KOPT-K1 (cell line): ENCODE results near the gene DACT1.

Experiments
- H3K27ac ChIP-seq: fragments of 200-600 bp; sonication (generic); 2 replicates; pipeline ENCODE4 v1.5.1; 2016; ENCODE audit warnings: antibody characterized with exemption, mild to moderate bottlenecking, low read depth, low read length; ENCODE audit not compliant: poor library complexity, severe bottlenecking
- H3K36me3 ChIP-seq: fragments of 200-600 bp; sonication (generic); 2 replicates; pipeline ENCODE4 v1.5.1; 2017; ENCODE audit warnings: antibody characterized with exemption, mild to moderate bottlenecking, low read length, moderate library complexity; ENCODE audit not compliant: insufficient read depth
- H3K9me3 ChIP-seq: fragments of 200-600 bp; sonication (generic); 2 replicates; pipeline ENCODE4 v1.5.1; 2017; ENCODE audit warnings: antibody characterized with exemption, low read length, mild to moderate bottlenecking; ENCODE audit not compliant: insufficient read depth, poor library complexity, severe bottlenecking

Gene DACT1

GRCh38 chr14:58626431-58626831, 11.3 kb upstream of the DACT1 start:
- H3K9me3 ChIP-seq, result no peaks in the 10 kb centered on the region
- no peak overlapping the region for H3K27ac ChIP-seq
- H3K36me3 ChIP-seq, result no peaks in the 10 kb centered on the region

- H3K27ac ChIP-seq, result no peak overlapping the region
Observed at GRCh38 chr14:58628406-58628805, 9.4 kb upstream of the DACT1 start.

GRCh38 chr14:58629281-58629680, 8.5 kb upstream of the DACT1 start:
- H3K27ac ChIP-seq, result no peak overlapping the region
- no peaks in the 10 kb centered on the region for H3K36me3 ChIP-seq
- no peaks in the 10 kb centered on the region for H3K9me3 ChIP-seq

More at GRCh38 chr14:58628406-58628805, 9.4 kb upstream of the DACT1 start:
- H3K36me3 ChIP-seq, result no peaks in the 10 kb centered on the region
- no peaks in the 10 kb centered on the region for H3K9me3 ChIP-seq

GRCh38 chr14:58631732-58632131, 6.0 kb upstream of the DACT1 start:
- Histone ChIP-seq H3K36me3 (no peaks in the 10 kb centered on the region), H3K9me3 (no peaks in the 10 kb centered on the region), H3K27ac (no peak overlapping the region)

- peaks cover 10% of the 10 kb centered on the region for H3K9me3 ChIP-seq
- H3K27ac ChIP-seq, result no peak overlapping the region
- no peaks in the 10 kb centered on the region for H3K36me3 ChIP-seq
Observed at GRCh38 chr14:58633831-58634230, 3.9 kb upstream of the DACT1 start.

GRCh38 chr14:58634406-58635090, 3.2 kb upstream of the DACT1 start:
- no peak overlapping the region for H3K27ac ChIP-seq
- peaks cover 11% of the 10 kb centered on the region for H3K9me3 ChIP-seq
- no peaks in the 10 kb centered on the region for H3K36me3 ChIP-seq

GRCh38 chr14:58635091-58635830, 2.5 kb upstream of the DACT1 start:
- Histone ChIP-seq H3K36me3 (no peaks in the 10 kb centered on the region), H3K27ac (no peak overlapping the region)

GRCh38 chr14:58636129-58636528, 1.6 kb upstream of the DACT1 start:
- H3K27ac ChIP-seq, result no peak overlapping the region
- H3K9me3 ChIP-seq, result peaks cover 11% of the 10 kb centered on the region

More at GRCh38 chr14:58635091-58635830, 2.5 kb upstream of the DACT1 start:
- peaks cover 11% of the 10 kb centered on the region for H3K9me3 ChIP-seq

GRCh38 chr14:58637040-58637390, 747 bp upstream of the DACT1 start:
- peaks cover 11% of the 10 kb centered on the region for H3K9me3 ChIP-seq
- no peak overlapping the region for H3K27ac ChIP-seq
- H3K36me3 ChIP-seq, result no peaks in the 10 kb centered on the region

More at GRCh38 chr14:58636129-58636528, 1.6 kb upstream of the DACT1 start:
- no peaks in the 10 kb centered on the region for H3K36me3 ChIP-seq

GRCh38 chr14:58638231-58639197, 752 bp downstream of the DACT1 start:
- H3K27ac ChIP-seq, result no peak overlapping the region
- H3K9me3 ChIP-seq, result peaks cover 11% of the 10 kb centered on the region
- H3K36me3 ChIP-seq, result no peaks in the 10 kb centered on the region

GRCh38 chr14:58639198-58639565, 1.4 kb downstream of the DACT1 start:
- H3K36me3 ChIP-seq, result no peaks in the 10 kb centered on the region
- H3K27ac ChIP-seq, result no peak overlapping the region
- peaks cover 11% of the 10 kb centered on the region for H3K9me3 ChIP-seq

GRCh38 chr14:58639842-58640484, 2.2 kb downstream of the DACT1 start:
- H3K36me3 ChIP-seq, result no peaks in the 10 kb centered on the region
- H3K27ac ChIP-seq, result no peak overlapping the region
- peaks cover 11% of the 10 kb centered on the region for H3K9me3 ChIP-seq

- Histone ChIP-seq H3K36me3 (no peaks in the 10 kb centered on the region), H3K27ac (no peak overlapping the region), H3K9me3 (peaks cover 11% of the 10 kb centered on the region)
Observed at GRCh38 chr14:58640959-58641358, 3.2 kb downstream of the DACT1 start.

- Histone ChIP-seq H3K27ac (no peak overlapping the region), H3K9me3 (peaks cover 11% of the 10 kb centered on the region), H3K36me3 (no peaks in the 10 kb centered on the region)
Observed at GRCh38 chr14:58641509-58641908, 3.7 kb downstream of the DACT1 start.
